ENCODE results near the gene TBC1D4.

DNA sequence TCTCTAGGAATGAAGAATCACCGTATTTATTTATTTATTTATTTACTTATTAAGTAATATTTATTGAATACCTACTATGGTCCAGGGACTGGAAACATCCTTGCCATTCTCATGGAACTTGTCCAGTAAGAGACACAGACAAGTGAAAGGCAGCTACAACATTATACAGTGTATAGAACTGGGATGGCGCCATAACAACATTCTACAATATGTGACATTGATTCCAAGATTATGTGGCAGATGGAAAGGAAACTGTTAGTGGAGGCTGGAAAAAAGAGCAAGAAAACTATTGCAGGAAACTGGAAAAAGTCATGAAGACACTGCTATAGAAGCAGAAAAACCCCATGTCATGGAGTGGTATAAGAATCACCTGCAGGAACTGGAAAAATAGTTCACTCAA, 9.4 kb upstream of the TBC1D4 start:
- no peak for TF ChIP-seq ELF4 (IDR thresholded peaks at IDR 0.05)
- TF ChIP-seq FOXM1 (IDR thresholded peaks at IDR 0.05; ENCODE audit: borderline replicate concordance), result no peak
- TF ChIP-seq SUZ12 (IDR thresholded peaks at IDR 0.05), result no peak
- no peak for TF ChIP-seq HDGF (IDR thresholded peaks at IDR 0.05; ENCODE audit: borderline replicate concordance)
- no peak for TF ChIP-seq L3MBTL2 (conservative IDR thresholded peaks at IDR 0.05)
- no peak for TF ChIP-seq NFRKB (IDR thresholded peaks at IDR 0.05)

Data from HEK293T (cell line).